ENCODE data around the gene EPHA3.

Gene EPHA3

DNA sequence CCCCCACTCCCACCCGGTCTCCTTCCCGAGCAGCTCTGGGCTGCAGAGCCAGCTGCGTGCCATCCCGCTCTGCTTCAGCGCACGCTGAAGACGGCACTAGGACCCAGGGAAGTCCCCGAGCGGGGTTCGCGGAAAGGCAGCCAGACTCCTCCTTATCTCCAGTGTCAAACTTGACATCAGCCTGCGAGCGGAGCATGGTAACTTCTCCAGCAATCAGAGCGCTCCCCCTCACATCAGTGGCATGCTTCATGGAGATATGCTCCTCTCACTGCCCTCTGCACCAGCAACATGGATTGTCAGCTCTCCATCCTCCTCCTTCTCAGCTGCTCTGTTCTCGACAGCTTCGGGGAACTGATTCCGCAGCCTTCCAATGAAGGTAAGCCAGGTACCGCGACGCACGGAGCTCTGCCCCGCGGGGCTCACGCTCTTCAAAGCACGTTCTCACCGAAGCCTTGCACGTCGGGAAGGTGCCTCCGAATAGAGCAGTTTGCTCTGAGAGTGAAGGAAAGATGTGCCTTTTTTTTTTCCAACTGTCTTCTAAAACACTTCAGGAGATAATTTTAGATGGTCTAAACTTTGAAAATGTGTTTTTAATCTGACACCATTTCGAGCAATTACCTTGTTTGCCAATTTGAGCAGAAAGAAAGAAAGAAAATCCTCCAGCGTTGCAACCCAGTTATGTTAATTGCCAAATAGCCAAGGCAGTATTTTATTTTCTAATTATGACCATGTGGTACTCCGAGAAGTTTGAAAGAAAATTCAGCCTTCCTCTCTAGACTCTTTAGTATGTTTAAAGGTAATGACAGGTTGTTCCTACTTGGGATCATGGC, at the start of gene EPHA3:
Gene EPHA3 (plus strand): TSS at position 161 of the 830 bp plus-strand sequence. CDS start 128 bp downstream, at position 289.
- TF ChIP-seq GATA2 (IDR thresholded peaks at IDR 0.05; ENCODE audit: low read depth, low read length) (peak; percentile 65), GATA3 (IDR thresholded peaks at IDR 0.05; ENCODE audit: low read depth, low read length) (no peak)

DNA sequence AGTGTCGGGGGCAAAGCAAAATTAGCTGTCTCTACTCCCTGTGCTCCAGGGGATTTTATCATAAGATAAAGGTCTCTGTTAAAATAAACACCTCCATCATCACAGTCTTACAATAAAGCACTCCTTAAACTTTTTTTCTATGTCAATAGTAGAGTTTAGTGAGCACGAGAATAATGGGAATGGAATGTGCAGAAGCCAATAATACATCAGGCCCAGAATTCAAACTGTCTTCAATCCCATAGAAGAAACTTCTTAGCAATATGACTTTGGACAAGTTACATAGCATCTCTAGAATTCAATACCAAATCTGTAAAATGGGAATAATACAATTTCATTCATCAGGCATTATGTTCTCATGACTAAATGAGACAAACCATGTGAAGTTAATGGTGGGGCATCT, 49.0 kb upstream of the EPHA3 start:
- TF ChIP-seq GATA2 (IDR thresholded peaks at IDR 0.05; ENCODE audit: low read depth, low read length) (no peak), GATA3 (IDR thresholded peaks at IDR 0.05; ENCODE audit: low read depth, low read length) (no peak)

DNA sequence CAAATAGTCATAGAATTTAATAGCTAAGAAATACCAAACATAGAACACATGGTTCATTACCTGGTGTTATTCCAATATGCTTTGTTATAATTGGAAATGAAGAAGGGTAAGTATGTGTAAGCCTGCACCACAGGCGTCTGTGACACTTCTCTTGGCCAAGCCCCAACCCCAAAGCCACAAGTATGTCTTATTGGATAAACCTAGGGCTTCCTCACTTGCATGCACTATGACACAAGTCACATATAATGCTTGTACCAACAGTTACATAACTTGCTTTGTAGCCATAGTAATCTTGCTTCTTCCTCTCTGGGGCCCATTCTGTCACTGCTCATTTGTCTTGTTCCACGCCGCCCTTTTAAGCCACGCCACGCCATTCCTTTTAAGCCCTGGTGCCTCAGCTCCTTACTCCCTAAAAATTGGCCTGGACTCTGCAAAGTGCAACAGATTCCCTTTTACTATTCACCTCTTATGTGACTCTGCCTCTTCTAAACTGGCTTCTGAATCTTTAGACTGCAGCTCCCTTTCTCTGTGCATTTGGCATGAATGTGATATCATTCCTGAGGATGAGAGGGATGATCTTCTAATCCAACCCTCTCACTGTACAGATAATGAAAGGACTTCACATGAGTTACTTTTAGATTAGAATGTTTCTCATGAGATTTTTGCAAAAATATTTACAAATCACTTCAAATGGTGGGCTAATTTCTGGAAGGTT, 48.1 kb upstream of the EPHA3 start:
- TF ChIP-seq GATA3 (IDR thresholded peaks at IDR 0.05; ENCODE audit: low read depth, low read length) (no peak), GATA2 (IDR thresholded peaks at IDR 0.05; ENCODE audit: low read depth, low read length) (no peak)

DNA sequence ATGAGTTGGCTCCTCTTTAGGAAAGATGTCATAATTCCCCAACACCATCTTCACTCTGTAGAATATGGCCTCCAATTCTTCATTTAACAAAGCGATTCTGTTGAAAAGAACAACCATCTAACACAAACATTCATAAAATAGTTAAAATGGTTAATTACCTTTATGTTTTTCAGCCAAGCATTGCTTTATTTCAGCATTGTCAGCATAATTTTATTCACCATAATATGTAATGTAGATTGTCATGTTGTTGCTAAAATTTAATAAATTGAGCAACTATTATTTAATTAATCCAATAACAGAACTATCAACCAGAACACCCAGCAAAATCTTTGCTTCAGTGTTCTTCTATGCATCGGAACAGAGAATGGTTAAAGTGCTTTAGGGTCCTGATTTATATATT, 46.2 kb upstream of the EPHA3 start:
- TF ChIP-seq GATA2 (IDR thresholded peaks at IDR 0.05; ENCODE audit: low read depth, low read length) (no peak), GATA3 (IDR thresholded peaks at IDR 0.05; ENCODE audit: low read depth, low read length) (no peak)

DNA sequence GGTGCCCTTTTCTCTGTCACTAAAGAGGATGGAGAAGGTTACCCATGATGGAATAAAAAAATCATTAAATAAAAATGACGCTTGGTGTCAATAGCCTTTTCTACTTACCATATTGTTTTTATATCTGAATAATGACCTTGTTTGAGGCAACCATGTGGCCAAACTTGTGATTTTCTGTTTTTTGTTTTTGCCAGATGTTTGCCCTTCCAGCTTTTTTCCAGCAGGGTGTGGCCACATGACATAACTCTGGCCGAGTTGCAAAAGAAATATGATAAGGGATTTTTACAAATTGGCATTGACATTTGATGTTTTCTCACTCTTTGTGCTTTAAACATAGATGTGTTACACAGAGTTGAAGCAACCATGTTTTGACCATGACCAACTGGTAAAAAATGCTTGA, 39.7 kb upstream of the EPHA3 start:
- TF ChIP-seq GATA2 (IDR thresholded peaks at IDR 0.05; ENCODE audit: low read depth, low read length) (no peak), GATA3 (IDR thresholded peaks at IDR 0.05; ENCODE audit: low read depth, low read length) (no peak)

DNA sequence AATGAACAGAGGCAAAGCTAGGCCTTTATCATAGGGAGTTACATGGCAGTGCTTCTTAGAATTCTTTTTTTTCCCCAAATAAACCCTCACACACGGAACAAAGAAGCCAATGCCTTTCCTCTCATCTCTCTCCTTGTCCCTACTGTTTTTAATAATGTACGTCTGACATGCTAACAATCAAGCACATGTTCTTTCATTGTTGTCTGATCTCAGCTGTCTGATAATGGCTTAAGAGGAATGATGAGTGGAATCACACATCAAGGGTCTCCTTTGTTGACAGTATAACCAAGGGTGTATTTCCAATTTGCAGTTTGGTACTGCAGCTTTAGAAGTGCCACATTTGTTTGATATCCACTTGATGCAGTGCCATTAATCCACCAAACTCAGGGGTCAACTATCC, 34.8 kb upstream of the EPHA3 start:
- TF ChIP-seq GATA2 (IDR thresholded peaks at IDR 0.05; ENCODE audit: low read depth, low read length) = no peak
- no peak for TF ChIP-seq GATA3 (IDR thresholded peaks at IDR 0.05; ENCODE audit: low read depth, low read length)

DNA sequence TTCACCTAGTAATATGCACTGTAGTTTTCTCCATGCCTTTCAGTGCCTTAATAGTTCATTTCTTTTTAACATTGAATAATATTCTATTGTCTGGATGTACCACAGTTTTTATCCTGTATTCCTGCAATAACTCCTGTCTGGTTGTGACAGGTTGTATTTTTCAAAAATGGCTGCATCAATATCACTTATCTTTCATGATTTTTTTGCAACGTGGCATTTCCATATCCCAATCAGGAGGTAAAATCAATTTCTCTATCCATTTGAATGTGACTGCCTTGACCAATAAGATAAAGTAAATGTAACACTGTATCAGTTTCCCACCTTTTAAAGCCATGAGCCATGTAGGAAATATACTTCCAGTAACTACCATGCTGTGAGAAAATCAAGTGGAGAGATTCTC, 27.5 kb upstream of the EPHA3 start:
- TF ChIP-seq GATA2 (IDR thresholded peaks at IDR 0.05; ENCODE audit: low read depth, low read length) = no peak
- no peak for TF ChIP-seq GATA3 (IDR thresholded peaks at IDR 0.05; ENCODE audit: low read depth, low read length)

DNA sequence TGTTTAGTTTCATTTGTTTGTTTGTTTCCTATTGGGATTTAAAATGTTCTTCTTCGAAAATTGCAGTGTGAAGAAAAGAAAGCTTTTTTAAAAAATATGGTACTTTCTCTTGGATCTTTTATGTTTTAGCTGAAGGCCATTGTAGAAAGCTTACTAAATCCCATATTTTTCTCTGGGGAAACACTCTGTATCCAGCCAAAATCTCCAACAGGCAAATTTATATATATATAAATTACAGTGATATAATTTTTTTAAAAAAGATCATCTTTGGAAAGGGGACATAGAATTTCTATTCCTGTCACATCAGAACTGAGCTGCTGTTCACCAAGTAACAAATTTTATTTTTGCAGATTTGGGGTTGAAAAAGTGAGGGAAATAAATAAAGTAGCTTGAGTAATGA, 19.6 kb upstream of the EPHA3 start:
- no peak for TF ChIP-seq GATA2 (IDR thresholded peaks at IDR 0.05; ENCODE audit: low read depth, low read length)
- TF ChIP-seq GATA3 (IDR thresholded peaks at IDR 0.05; ENCODE audit: low read depth, low read length) = no peak

DNA sequence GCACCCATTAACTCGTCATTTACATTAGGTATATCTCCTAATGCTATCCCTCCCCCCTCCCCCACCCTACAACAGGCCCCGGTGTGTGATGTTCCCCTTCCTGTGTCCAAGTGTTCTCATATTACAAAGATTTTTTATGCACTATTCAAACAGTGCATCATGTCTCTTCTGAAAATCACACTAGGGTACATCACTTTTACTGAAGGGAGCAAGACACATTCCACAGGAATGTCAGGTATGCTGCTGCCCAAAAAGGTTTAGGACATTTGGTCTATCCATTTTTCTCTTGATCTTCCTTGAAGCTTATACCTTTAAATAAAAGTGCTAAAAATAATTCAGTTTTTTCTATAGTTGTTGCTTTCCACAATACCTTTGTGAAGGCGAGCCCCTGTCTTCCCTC, 9.2 kb upstream of the EPHA3 start:
- TF ChIP-seq GATA3 (IDR thresholded peaks at IDR 0.05; ENCODE audit: low read depth, low read length) = no peak
- no peak for TF ChIP-seq GATA2 (IDR thresholded peaks at IDR 0.05; ENCODE audit: low read depth, low read length)

DNA sequence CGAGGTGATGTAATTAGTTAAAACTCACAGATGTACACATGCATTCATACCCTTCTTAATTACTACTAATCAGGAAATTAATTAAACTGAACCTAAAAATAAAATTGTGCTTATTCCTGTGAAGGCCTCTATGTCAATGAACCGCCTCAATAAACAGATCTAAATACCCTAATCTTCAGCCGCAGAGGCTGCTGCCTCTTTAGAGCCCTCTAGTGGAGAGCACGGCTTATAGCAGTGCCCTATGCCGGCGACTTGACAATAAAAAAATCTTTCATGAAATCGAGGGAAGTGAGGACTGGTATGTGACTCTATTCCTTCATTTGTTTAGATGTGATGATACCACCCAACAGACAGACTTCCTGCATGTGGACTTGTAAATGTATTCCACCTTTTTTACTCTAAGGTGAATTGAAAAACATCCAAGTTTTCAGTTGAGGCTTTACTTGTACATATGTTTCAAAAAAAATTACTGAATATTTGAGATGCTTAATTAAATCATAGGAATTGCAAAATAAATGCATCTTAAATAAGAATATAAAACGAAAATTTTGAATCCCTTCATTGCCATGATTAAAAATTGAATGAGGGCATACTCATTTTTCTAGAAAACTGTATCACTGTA, 8.3 kb upstream of the EPHA3 start:
- TF ChIP-seq GATA3 (IDR thresholded peaks at IDR 0.05; ENCODE audit: low read depth, low read length) (no peak), GATA2 (IDR thresholded peaks at IDR 0.05; ENCODE audit: low read depth, low read length) (no peak)

DNA sequence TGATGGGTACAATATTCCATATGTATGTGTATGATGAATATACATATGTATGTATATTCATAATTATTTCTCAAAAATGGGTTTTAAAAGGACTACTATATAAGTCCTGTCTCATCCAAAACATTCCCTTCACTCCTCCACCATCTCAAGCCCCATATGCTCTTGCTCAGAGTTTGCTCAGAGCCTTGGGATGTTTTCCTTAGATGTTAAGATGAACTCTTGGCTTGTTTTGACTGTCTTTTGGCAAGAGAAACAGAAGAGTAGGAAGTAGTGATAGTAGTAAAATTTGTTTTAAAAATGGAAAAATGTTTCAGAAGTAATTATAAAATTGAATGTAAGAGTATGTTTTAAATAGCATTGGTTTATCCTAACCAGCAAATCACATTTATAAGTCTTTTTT, 6.2 kb upstream of the EPHA3 start:
- TF ChIP-seq GATA2 (IDR thresholded peaks at IDR 0.05; ENCODE audit: low read depth, low read length) (no peak), GATA3 (IDR thresholded peaks at IDR 0.05; ENCODE audit: low read depth, low read length) (no peak)

DNA sequence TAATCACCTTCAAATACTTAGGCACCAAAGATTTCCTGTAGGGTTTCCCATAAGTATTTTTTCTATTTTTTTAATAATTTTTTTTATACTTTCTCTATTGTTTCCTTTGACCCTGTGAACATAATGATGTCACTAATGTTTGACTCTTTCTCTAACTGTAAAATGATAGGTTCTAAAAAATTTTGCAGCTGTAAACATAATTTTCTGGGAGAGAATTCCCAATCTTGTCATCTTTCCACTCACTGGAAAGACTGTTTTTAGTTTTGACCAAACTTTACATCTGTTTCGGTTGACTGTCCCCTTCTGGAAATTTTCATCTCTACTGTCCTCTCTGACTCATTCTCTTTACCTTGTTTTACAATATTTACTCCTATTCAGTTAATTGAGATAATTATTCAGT, 5.5 kb upstream of the EPHA3 start:
- TF ChIP-seq GATA2 (IDR thresholded peaks at IDR 0.05; ENCODE audit: low read depth, low read length) (no peak), GATA3 (IDR thresholded peaks at IDR 0.05; ENCODE audit: low read depth, low read length) (no peak)

DNA sequence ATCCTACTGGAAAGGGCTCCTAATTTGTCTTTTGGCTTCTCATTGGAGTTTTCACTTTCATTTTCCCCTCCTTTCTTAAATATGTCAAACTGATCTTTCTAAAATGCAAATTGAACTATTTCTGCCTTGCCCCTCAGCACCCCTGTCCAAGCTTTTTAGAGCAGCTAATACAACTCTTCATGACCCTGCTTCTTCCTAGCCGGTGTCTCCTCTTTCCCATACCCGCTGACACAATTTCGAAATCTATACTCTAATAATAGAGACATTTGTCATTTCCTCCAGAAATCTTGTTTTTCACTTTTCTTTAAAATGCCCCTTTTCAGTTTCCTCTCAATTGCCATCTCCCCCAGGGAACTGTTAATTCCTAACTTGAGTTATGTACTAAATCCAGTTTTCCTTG, 2.9 kb upstream of the EPHA3 start:
- no peak for TF ChIP-seq GATA3 (IDR thresholded peaks at IDR 0.05; ENCODE audit: low read depth, low read length)

DNA sequence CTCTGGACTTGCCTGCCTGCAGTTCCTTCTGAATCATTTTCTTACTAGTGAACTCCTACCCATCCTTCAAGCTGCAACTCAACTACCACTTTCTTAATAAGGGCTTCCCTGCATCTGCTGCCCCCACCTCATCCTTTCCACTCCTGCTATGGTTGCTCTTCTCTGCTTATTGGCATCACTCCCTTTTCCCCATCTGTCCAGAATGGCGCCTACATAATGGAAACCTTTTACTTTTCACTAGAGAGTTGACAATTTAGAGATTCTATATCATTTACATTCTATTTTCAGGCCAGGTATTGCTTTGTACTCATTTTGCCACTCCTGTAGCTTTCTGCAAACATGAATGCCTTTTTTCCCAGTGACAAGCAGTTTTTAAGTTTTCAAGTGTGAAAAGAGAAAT, 1.9 kb upstream of the EPHA3 start:
- TF ChIP-seq GATA2 (IDR thresholded peaks at IDR 0.05; ENCODE audit: low read depth, low read length) (no peak), GATA3 (IDR thresholded peaks at IDR 0.05; ENCODE audit: low read depth, low read length) (no peak)

DNA sequence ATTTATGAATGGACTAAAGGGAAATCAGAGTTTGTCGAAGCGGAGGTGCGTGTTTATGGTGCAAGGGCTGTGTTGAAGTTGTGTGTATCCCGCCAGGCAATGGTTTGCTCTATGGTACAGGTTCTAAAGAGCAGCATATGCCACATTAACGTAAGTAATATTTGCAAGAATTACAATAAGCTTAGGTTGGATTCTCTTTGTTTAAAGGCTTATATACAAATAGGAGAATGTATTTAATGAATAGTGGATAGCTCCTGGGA, 800 bp downstream of the EPHA3 start:
- TF ChIP-seq GATA2 (IDR thresholded peaks at IDR 0.05; ENCODE audit: low read depth, low read length) = no peak
- no peak for TF ChIP-seq GATA3 (IDR thresholded peaks at IDR 0.05; ENCODE audit: low read depth, low read length)

Measured in SH-SY5Y (cell line).